Tibial nerve (tissue), 4 donors: ENCODE measurements around the gene NFIA.

Experiments
- EP300 ChIP-seq, 2 donors: sonication (generic); formaldehyde crosslinking; IDR thresholded peaks; one replicate each; pipeline ENCODE4 v1.6.1; 2017; ENCODE audit warnings: antibody characterized with exemption in 2 of 2, mild to moderate bottlenecking in 1 of 2
- POLR2A ChIP-seq, 2 donors: fragments of 450-650 bp; IDR thresholded peaks; one replicate each; pipeline ENCODE4 v1.6.1; 2017; ENCODE audit warnings: antibody characterized with exemption in 2 of 2, mild to moderate bottlenecking in 2 of 2, moderate library complexity in 2 of 2
- TF ChIP-seq, protein P1 (sequence below), 5 experiments: fragments of 200-600 bp in 3 of 5; fragments of 450-650 bp in 2 of 5; sonication (generic) in 3 of 5; IDR thresholded peaks; one replicate each; pipeline ENCODE4 v1.5.1; 2016 to 2019; ENCODE audit warnings: antibody characterized with exemption in 5 of 5, mild to moderate bottlenecking in 3 of 5, moderate library complexity in 2 of 5

DNA sequence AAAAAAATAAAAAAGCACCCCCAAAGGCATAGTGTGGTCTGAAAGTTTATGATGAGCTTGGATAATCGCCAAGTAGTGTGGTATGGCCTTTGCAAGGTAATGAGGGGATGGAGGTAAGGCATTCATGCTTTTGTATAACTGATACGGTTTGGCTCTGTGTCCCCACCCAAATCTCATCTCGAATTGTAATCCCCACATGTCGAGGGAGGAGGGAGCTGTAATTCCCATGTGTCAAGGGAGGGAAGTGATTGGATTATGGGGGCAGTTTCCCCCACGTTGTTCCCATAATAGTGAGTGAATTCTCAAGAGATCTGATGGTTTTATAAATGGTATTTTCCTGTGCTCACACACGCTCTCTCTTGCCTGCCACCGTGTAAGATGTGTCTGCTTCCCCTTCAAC is 215.5 kb downstream of the NFIA start:
- TF ChIP-seq, protein P1, sequence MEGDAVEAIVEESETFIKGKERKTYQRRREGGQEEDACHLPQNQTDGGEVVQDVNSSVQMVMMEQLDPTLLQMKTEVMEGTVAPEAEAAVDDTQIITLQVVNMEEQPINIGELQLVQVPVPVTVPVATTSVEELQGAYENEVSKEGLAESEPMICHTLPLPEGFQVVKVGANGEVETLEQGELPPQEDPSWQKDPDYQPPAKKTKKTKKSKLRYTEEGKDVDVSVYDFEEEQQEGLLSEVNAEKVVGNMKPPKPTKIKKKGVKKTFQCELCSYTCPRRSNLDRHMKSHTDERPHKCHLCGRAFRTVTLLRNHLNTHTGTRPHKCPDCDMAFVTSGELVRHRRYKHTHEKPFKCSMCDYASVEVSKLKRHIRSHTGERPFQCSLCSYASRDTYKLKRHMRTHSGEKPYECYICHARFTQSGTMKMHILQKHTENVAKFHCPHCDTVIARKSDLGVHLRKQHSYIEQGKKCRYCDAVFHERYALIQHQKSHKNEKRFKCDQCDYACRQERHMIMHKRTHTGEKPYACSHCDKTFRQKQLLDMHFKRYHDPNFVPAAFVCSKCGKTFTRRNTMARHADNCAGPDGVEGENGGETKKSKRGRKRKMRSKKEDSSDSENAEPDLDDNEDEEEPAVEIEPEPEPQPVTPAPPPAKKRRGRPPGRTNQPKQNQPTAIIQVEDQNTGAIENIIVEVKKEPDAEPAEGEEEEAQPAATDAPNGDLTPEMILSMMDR (IDR thresholded peaks at IDR 0.05): no peak
- TF ChIP-seq EP300 (IDR thresholded peaks at IDR 0.05) (no peak), POLR2A (IDR thresholded peaks at IDR 0.05) (no peak)
